ENCODE data around the gene TAF4. TPM values are rescaled to one million over a fixed set of nuclear protein-coding genes. Genes with fewer than 3 reads are reported as not detected.

TAF4 gene
- total and polyA plus RNA-seq, 2 donors (not counting 1 experiment from before 2014, with no cell fraction given), result 2.6 to 3.0 TPM

DNA sequence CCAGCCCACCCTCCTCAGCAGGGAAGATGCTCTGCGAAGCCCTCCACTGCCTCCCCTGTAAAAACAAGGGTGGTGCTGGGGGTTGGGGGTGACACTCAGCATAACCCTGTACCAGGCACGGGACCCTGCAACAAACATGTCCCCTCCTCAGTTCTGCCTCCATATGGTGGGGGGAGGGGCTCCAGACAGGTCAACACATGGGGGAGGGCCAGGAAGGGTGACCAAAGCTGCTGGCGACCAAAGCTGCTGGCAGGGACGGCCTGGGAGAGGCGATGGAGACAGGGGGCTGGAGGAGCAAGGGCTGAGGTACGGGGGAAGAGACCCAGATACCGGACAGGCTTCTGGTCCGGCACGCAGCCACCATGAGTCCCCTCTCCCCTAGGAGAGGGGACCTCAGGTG, 123.2 kb downstream of the TAF4 start:
- H3K4me2 ChIP-seq (ENCODE audit: extremely low read depth, insufficient read depth, low read length), result no peak overlapping the region
- H3K4me1 ChIP-seq (ENCODE audit: control insufficient read depth, extremely low read depth, insufficient read depth, low read length), result no peaks in the 10 kb centered on the region
- H3K27me3 ChIP-seq (ENCODE audit: control insufficient read depth, insufficient read depth, low read length), result no peaks in the 10 kb centered on the region
- H2AFZ ChIP-seq (ENCODE audit: low read length), result no peak overlapping the region
- no peak overlapping the region for H3K9ac ChIP-seq (ENCODE audit: insufficient read depth, low read length)
- DNase-seq (ENCODE audit: low read depth in 2 of 2), result no peak
- H3K79me2 ChIP-seq (ENCODE audit: control insufficient read depth, insufficient read depth, low read length), result no peaks in the 10 kb centered on the region
- H4K20me1 ChIP-seq (ENCODE audit: control insufficient read depth, extremely low read depth, insufficient read depth, low read length), result no peaks in the 10 kb centered on the region
- no peaks in the 10 kb centered on the region for H3K36me3 ChIP-seq (ENCODE audit: control insufficient read depth, insufficient read depth, low read length)
- no peak overlapping the region for H3K4me3 ChIP-seq (replicated peaks in 1 of 4; ENCODE audit: control extremely low read depth in 1 of 4, insufficient read depth in 1 of 4, low read depth in 3 of 4, low read length in 4 of 4)
- no peaks in the 10 kb centered on the region for H3K9me3 ChIP-seq (ENCODE audit: control insufficient read depth, insufficient read depth, low read depth, low read length)
- TF ChIP-seq, protein P1, sequence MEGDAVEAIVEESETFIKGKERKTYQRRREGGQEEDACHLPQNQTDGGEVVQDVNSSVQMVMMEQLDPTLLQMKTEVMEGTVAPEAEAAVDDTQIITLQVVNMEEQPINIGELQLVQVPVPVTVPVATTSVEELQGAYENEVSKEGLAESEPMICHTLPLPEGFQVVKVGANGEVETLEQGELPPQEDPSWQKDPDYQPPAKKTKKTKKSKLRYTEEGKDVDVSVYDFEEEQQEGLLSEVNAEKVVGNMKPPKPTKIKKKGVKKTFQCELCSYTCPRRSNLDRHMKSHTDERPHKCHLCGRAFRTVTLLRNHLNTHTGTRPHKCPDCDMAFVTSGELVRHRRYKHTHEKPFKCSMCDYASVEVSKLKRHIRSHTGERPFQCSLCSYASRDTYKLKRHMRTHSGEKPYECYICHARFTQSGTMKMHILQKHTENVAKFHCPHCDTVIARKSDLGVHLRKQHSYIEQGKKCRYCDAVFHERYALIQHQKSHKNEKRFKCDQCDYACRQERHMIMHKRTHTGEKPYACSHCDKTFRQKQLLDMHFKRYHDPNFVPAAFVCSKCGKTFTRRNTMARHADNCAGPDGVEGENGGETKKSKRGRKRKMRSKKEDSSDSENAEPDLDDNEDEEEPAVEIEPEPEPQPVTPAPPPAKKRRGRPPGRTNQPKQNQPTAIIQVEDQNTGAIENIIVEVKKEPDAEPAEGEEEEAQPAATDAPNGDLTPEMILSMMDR (conservative IDR thresholded peaks at IDR 0.05 in 1 of 2, IDR thresholded peaks at IDR 0.05 in 1 of 2; ENCODE audit: low read depth in 1 of 2, low read length in 2 of 2), result no peak
- TF ChIP-seq EZH2 (IDR thresholded peaks at IDR 0.05; ENCODE audit: low read length, missing control alignments), result no peak
- no peak overlapping the region for H3K27ac ChIP-seq (ENCODE audit: insufficient read depth, low read length)

DNA sequence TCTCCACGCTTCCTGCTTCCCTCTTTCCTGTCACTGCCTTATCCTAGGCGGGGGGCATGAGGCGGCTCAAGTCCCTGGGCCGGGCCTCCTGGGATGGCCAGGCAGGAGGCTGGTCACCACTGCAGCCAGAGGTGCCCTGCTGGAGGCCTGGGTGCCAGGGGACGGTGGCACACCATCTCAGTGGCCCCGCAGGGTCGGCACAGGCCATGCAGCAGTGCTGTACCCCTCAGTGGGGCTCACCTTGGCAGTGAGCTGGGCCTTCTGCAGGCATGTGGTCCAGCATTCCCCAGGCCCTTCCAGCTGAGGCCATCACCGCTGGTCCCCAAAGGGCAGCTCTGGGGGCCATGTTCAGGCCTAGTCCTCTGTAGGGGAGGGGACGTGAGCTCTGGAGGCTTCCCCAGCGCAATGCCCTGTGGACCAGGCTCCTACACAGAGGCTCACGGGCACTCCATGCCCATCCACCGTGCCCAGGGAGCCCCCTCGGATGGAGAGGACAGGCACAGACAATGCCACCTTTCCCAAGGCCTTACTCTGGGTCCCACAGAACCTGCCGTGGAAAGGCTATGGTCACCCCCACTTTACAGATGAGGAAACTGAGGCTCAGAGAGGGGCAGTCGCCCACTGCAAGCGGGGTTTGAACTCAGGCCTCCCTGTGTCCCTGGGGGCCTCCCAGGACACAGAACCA, 123.8 kb downstream of the TAF4 start:
- no peak overlapping the region for H3K27ac ChIP-seq (ENCODE audit: insufficient read depth, low read length)
- H4K20me1 ChIP-seq (ENCODE audit: control insufficient read depth, extremely low read depth, insufficient read depth, low read length), result no peaks in the 10 kb centered on the region
- TF ChIP-seq, protein P1 (conservative IDR thresholded peaks at IDR 0.05 in 1 of 2, IDR thresholded peaks at IDR 0.05 in 1 of 2; ENCODE audit: low read depth in 1 of 2, low read length in 2 of 2), result no peak
- no peak for TF ChIP-seq EZH2 (IDR thresholded peaks at IDR 0.05; ENCODE audit: low read length, missing control alignments)
- H3K79me2 ChIP-seq (ENCODE audit: control insufficient read depth, insufficient read depth, low read length), result no peaks in the 10 kb centered on the region
- no peak overlapping the region for H3K9ac ChIP-seq (ENCODE audit: insufficient read depth, low read length)
- no peaks in the 10 kb centered on the region for H3K36me3 ChIP-seq (ENCODE audit: control insufficient read depth, insufficient read depth, low read length)
- no peak for DNase-seq (ENCODE audit: low read depth in 2 of 2)
- H3K4me2 ChIP-seq (ENCODE audit: extremely low read depth, insufficient read depth, low read length), result no peak overlapping the region
- no peak overlapping the region for H3K4me3 ChIP-seq (replicated peaks in 1 of 4; ENCODE audit: control extremely low read depth in 1 of 4, insufficient read depth in 1 of 4, low read depth in 3 of 4, low read length in 4 of 4)
- no peaks in the 10 kb centered on the region for H3K9me3 ChIP-seq (ENCODE audit: control insufficient read depth, insufficient read depth, low read depth, low read length)
- no peak overlapping the region for H2AFZ ChIP-seq (ENCODE audit: low read length)
- no peaks in the 10 kb centered on the region for H3K27me3 ChIP-seq (ENCODE audit: control insufficient read depth, insufficient read depth, low read length)
- no peaks in the 10 kb centered on the region for H3K4me1 ChIP-seq (ENCODE audit: control insufficient read depth, extremely low read depth, insufficient read depth, low read length)

DNA sequence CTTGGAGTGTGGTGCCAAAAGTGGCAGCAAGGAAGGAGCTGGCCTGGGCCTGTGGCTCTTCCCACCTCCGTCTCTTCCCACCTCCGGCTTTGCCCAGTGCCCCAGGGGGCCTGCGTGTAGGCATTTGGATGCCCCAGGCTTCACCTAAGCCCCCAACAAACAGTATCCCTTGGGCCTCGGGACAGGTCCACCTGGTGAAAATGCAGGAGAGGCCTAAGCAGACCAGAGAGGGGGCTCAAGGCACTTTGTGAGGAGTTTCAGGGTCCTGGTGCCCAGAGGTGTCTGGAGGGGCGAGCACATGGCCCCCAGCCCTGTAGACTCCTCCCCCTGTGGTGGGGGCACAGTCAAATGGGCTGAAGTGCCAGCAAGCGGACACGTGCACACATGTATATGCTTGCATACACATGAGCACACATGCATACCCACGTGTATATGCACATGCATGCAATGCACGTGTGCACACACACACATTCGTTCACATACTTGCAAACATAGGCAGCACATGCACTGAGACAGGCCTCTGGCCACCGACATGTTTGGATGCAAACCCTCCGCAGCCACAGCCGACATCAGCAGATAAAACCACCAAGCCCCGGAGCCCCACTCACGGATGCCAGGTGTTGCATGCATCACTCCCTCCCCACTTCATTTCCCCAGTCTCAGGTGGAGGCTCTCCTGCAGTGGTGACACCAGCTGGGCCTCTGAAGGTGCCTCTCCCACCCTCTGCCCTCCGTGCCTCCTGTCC, 124.5 kb downstream of the TAF4 start:
- no peak overlapping the region for H2AFZ ChIP-seq (ENCODE audit: low read length)

More for the DNA sequence above, 124.5 kb downstream of the TAF4 start:
- H3K9me3 ChIP-seq (ENCODE audit: control insufficient read depth, insufficient read depth, low read depth, low read length), result no peaks in the 10 kb centered on the region
- no peaks in the 10 kb centered on the region for H3K27me3 ChIP-seq (ENCODE audit: control insufficient read depth, insufficient read depth, low read length)
- DNase-seq (ENCODE audit: low read depth in 2 of 2), result no peak
- H3K79me2 ChIP-seq (ENCODE audit: control insufficient read depth, insufficient read depth, low read length), result no peaks in the 10 kb centered on the region
- no peak overlapping the region for H3K4me2 ChIP-seq (ENCODE audit: extremely low read depth, insufficient read depth, low read length)
- H3K36me3 ChIP-seq (ENCODE audit: control insufficient read depth, insufficient read depth, low read length), result no peaks in the 10 kb centered on the region
- TF ChIP-seq, protein P1 (conservative IDR thresholded peaks at IDR 0.05 in 1 of 2, IDR thresholded peaks at IDR 0.05 in 1 of 2; ENCODE audit: low read depth in 1 of 2, low read length in 2 of 2), result no peak
- no peak for TF ChIP-seq EZH2 (IDR thresholded peaks at IDR 0.05; ENCODE audit: low read length, missing control alignments)
- H3K27ac ChIP-seq (ENCODE audit: insufficient read depth, low read length), result no peak overlapping the region
- no peaks in the 10 kb centered on the region for H3K4me1 ChIP-seq (ENCODE audit: control insufficient read depth, extremely low read depth, insufficient read depth, low read length)
- no peak overlapping the region for H3K9ac ChIP-seq (ENCODE audit: insufficient read depth, low read length)
- no peaks in the 10 kb centered on the region for H4K20me1 ChIP-seq (ENCODE audit: control insufficient read depth, extremely low read depth, insufficient read depth, low read length)
- H3K4me3 ChIP-seq (replicated peaks in 1 of 4; ENCODE audit: control extremely low read depth in 1 of 4, insufficient read depth in 1 of 4, low read depth in 3 of 4, low read length in 4 of 4), result no peak overlapping the region

Data from fibroblast of lung (primary cell).